Left lung (tissue), 10 donors: ENCODE results near the gene FERMT2. TPM values are rescaled to one million over a fixed set of nuclear protein-coding genes. Genes with fewer than 3 reads are reported as not detected.

Experiments used
- ATAC-seq: fragments of 200-7000 bp; cut with Tn5 transposase; one replicate; pipeline ENCODE4 v1.9.1; 2020; ENCODE audit warnings: moderate library complexity
- DNase-seq, 4 donors: peaks; one replicate each; pipeline ENCODE4 v3.0.0-alpha.2; 2013 to 2020
- H3K27ac ChIP-seq, 2 donors: fragments of 200-600 bp; sonication (generic) in 1 of 2; one replicate each; pipeline versions ENCODE4 v1.5.0 to v1.8.0; 2020 to 2021
- H3K27me3 ChIP-seq, 2 donors: fragments of 200-600 bp; sonication (generic) in 1 of 2; one replicate each; pipeline versions ENCODE4 v1.5.0 to v1.8.0; 2020 to 2021
- H3K36me3 ChIP-seq, 2 donors: fragments of 200-600 bp; sonication (generic) in 1 of 2; one replicate each; pipeline versions ENCODE4 v1.5.0 to v1.8.0; 2020 to 2021
- H3K4me1 ChIP-seq, 2 donors: fragments of 200-600 bp; one replicate each; pipeline ENCODE4 v1.8.0; 2021
- H3K4me3 ChIP-seq, 2 donors: fragments of 200-600 bp; sonication (generic) in 1 of 2; one replicate each; pipeline versions ENCODE4 v1.5.0 to v1.8.0; 2020 to 2021; ENCODE audit warnings: mild to moderate bottlenecking in 1 of 2
- H3K9me3 ChIP-seq, 2 donors: fragments of 200-600 bp; sonication (generic) in 1 of 2; one replicate each; pipeline versions ENCODE4 v1.5.0 to v1.8.0; 2020 to 2021
- CTCF ChIP-seq, 2 donors: fragments of 200-600 bp; sonication (generic) in 1 of 2; IDR thresholded peaks; one replicate each; pipeline versions ENCODE4 v1.5.0 to v1.8.0; 2021; ENCODE audit warnings: antibody characterized with exemption in 2 of 2
- intact Hi-C, 2 donors: fragments of 100-400 bp; cut with DNase I; formaldehyde crosslinking; loops; one replicate each; pipeline versions ENCODE4 v1.11.2 to v1.14.2; 2022
- polyA plus RNA-seq, 6 donors: library from polyadenylated mRNA; unstranded; fragments of 120-200 nt; gene quantifications; one replicate each; pipeline ENCODE4 v1.2.1, GENCODE V29; 2013; ENCODE audit not compliant: insufficient read length in 6 of 6
- total RNA-seq, 2 donors: library from RNA; stranded (reverse); fragmentation: NEBNext Ultra II Directional; extraction: Animal tissue kit (Norgen Biotek cat#: 25700); gene quantifications; one replicate each; pipeline ENCODE4 v1.2.1, GENCODE V29; 2021
- donor health status: DM: no; HTN: yes; CAD: no.
- donor health status: DM: no; HTN: no; CAD: no.

The FERMT2 gene
- total and polyA plus RNA-seq, 8 donors = 93.4 to 148 (median 131) TPM

GRCh38 chr14:52918486-52918885, 32.4 kb downstream of the FERMT2 start:
- peak in 1 of 4 donors; percentile 34 for DNase-seq

GRCh38 chr14:52917735-52918134, 33.1 kb downstream of the FERMT2 start:
- intact Hi-C loops = no loop called here
- Histone ChIP-seq H3K4me1 (peaks cover 21 to 44% of the 10 kb centered on the region in 2 donors), H3K9me3 (no peaks in the 10 kb centered on the region), H3K36me3 (no peaks in the 10 kb centered on the region), H3K27me3 (no peaks in the 10 kb centered on the region), H3K27ac (peak overlapping the region; percentile 52 to 54), H3K4me3 (no peak overlapping the region)
- DNase-seq (no peak), ATAC-seq (peak; percentile 22)
- TF ChIP-seq CTCF (IDR thresholded peaks at IDR 0.05) = no peak

More at GRCh38 chr14:52918486-52918885, 32.4 kb downstream of the FERMT2 start:
- no peaks in the 10 kb centered on the region for H3K9me3 ChIP-seq
- intact Hi-C loops = no loop called here
- H3K27me3 ChIP-seq = no peaks in the 10 kb centered on the region
- ATAC-seq = peak; percentile 75
- H3K27ac ChIP-seq = peak overlapping the region; percentile 52 to 54
- H3K36me3 ChIP-seq = no peaks in the 10 kb centered on the region
- H3K4me3 ChIP-seq = no peak overlapping the region
- TF ChIP-seq CTCF (IDR thresholded peaks at IDR 0.05) = no peak
- H3K4me1 ChIP-seq = peaks cover 21 to 45% of the 10 kb centered on the region in 2 donors

GRCh38 chr14:52914295-52914694, 36.6 kb downstream of the FERMT2 start:
- Histone ChIP-seq H3K9me3 (no peaks in the 10 kb centered on the region), H3K27ac (no peak overlapping the region), H3K4me1 (peaks cover 5 to 21% of the 10 kb centered on the region in 2 donors), H3K36me3 (no peaks in the 10 kb centered on the region), H3K4me3 (no peak overlapping the region), H3K27me3 (no peaks in the 10 kb centered on the region)
- DNase-seq (no peak), ATAC-seq (no peak)
- TF ChIP-seq CTCF (IDR thresholded peaks at IDR 0.05) = no peak
- intact Hi-C loops = no loop called here

- Histone ChIP-seq H3K4me3 (no peak overlapping the region), H3K36me3 (no peaks in the 10 kb centered on the region), H3K27ac (no peak overlapping the region), H3K9me3 (no peaks in the 10 kb centered on the region), H3K27me3 (no peaks in the 10 kb centered on the region), H3K4me1 (peaks cover 0 to 11% of the 10 kb centered on the region in 2 donors)
- intact Hi-C loops = no loop called here
- no peak for TF ChIP-seq CTCF (IDR thresholded peaks at IDR 0.05)
- DNase-seq (no peak), ATAC-seq (no peak)
Measured at GRCh38 chr14:52913271-52913670, 37.6 kb downstream of the FERMT2 start.

- Histone ChIP-seq H3K27me3 (no peaks in the 10 kb centered on the region), H3K27ac (no peak overlapping the region), H3K9me3 (no peaks in the 10 kb centered on the region), H3K4me1 (no peaks in the 10 kb centered on the region), H3K4me3 (no peak overlapping the region), H3K36me3 (no peaks in the 10 kb centered on the region)
- no peak for DNase-seq
- intact Hi-C loops = no loop called here
- ATAC-seq = no peak
- TF ChIP-seq CTCF (IDR thresholded peaks at IDR 0.05) = no peak
Measured at GRCh38 chr14:52911904-52912303, 38.9 kb downstream of the FERMT2 start.
